Measurements from ENCODE around the gene KLK3. TPM values are rescaled to one million over a fixed set of nuclear protein-coding genes. Genes with fewer than 3 reads are reported as not detected.
A peak's percentile ranks its signal among the peaks of the same experiment; 100 is the strongest.

The KLK3 gene
- total RNA-seq, 1 experiment from 2014 or later, result not detected

DNA sequence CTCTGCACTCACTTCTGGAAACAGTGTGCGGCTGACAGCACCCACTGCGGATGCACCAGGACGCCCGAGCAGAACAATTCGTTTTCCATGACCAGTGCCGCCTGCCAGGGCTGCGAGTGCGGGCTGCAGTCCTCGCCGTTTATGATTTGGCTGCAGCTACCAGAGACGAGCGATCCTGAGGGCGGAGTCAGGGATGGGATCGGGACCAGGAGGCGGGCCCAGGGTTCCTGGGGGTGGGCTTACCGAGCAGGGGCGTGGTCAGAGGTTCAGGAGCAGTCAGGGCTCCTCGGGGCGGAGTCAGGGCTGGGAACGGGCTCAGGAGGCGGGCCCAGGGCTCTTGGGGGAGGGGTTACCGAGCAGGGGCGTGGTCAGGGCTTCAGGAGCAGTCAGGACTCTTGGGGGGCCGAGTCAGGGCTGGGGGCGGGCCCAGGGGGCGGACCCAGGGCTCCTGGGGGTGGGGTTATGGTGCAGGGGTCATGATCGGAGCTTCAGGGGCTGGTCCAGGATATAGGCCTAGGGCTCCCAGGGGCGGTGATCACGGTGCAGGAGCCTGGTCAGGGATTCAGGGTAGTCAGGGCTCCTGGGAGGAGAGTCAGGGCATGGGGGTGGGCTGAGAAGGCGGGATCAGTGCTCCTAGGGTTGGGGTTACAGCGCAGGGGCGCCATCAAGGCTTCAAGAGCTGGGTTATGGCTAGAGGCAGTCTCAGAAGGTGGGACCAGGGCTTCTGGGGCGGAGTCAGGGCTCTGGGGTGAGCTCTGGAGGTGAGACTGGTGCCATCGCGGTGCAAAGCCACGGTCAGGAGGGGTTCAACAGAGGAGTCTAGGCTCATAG lies 54.7 kb downstream of the KLK3 start:
- intact Hi-C loops (cut with micrococcal nuclease), result no loop called here
- Mint-ChIP-seq H3K4me3 (ENCODE audit: unreplicated experiment) (no peak overlapping the region), H3K4me1 (ENCODE audit: insufficient read depth, unreplicated experiment) (no peaks in the 10 kb centered on the region), H3K9me3 (ENCODE audit: unreplicated experiment) (no peaks in the 10 kb centered on the region), H3K27me3 (ENCODE audit: insufficient read depth, unreplicated experiment) (peaks cover 24% of the 10 kb centered on the region), H3K27ac (ENCODE audit: low read depth, unreplicated experiment) (no peak overlapping the region), H3K36me3 (ENCODE audit: insufficient read depth, unreplicated experiment) (no peaks in the 10 kb centered on the region)
- ChIA-PET POLR2A (interaction anchor here (0.7 kb wide), 1 partner anchor 108 kb away, joined by 3 read pairs; no protein-coding TSS in a partner anchor), CTCF (interaction anchor here (0.5 to 2.4 kb wide), 3 partner anchors 12 to 111 kb away, joined by 3 to 7 read pairs (median 7); no protein-coding TSS in a partner anchor)
- TF ChIP-seq, protein P1, sequence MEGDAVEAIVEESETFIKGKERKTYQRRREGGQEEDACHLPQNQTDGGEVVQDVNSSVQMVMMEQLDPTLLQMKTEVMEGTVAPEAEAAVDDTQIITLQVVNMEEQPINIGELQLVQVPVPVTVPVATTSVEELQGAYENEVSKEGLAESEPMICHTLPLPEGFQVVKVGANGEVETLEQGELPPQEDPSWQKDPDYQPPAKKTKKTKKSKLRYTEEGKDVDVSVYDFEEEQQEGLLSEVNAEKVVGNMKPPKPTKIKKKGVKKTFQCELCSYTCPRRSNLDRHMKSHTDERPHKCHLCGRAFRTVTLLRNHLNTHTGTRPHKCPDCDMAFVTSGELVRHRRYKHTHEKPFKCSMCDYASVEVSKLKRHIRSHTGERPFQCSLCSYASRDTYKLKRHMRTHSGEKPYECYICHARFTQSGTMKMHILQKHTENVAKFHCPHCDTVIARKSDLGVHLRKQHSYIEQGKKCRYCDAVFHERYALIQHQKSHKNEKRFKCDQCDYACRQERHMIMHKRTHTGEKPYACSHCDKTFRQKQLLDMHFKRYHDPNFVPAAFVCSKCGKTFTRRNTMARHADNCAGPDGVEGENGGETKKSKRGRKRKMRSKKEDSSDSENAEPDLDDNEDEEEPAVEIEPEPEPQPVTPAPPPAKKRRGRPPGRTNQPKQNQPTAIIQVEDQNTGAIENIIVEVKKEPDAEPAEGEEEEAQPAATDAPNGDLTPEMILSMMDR (IDR thresholded peaks at IDR 0.05; ENCODE audit: unreplicated experiment), result no peak
- BruUV-seq (replicated peaks), result no TSS peak
- DNase-seq (ENCODE audit: unreplicated experiment), result peak; percentile 29

Other genes with a start within 250 kb of the KLK3 start
- gene SYT3, start 215.0 kb upstream of the KLK3 start, total RNA-seq (2022), result not detected in 2 replicates
- gene C19orf81, start 205.5 kb upstream of the KLK3 start, total RNA-seq (2022), result not detected in 2 replicates
- gene SHANK1, start 135.1 kb upstream of the KLK3 start, total RNA-seq (2022), result 0.10 and 0.44 TPM in 2 replicates
- gene CLEC11A, start 131.6 kb upstream of the KLK3 start, total RNA-seq (2022), result 2.4 and 2.8 TPM in 2 replicates
- not detected in 2 replicates for gene GPR32, start 84.5 kb upstream of the KLK3 start, total RNA-seq (2022)
- not detected in 2 replicates for gene ACP4, start 64.5 kb upstream of the KLK3 start, total RNA-seq (2022)
- gene KLK1, start 31.1 kb upstream of the KLK3 start, total RNA-seq (2022), result 0.84 and 0.88 TPM in 2 replicates
- gene KLK15, start 21.3 kb upstream of the KLK3 start, total RNA-seq (2022), result not detected in 2 replicates
- not detected in 2 replicates for gene KLK2, start 18.5 kb downstream of the KLK3 start, total RNA-seq (2022)
- gene KLK4, start 56.5 kb downstream of the KLK3 start, total RNA-seq (2022), result not detected in 2 replicates
- 0.19 TPM in 1 of 2 replicates, not detected in the other for gene KLK5, start 98.1 kb downstream of the KLK3 start, total RNA-seq (2022)
- not detected in 2 replicates for gene KLK6, start 114.7 kb downstream of the KLK3 start, total RNA-seq (2022)
- not detected in 2 replicates for gene KLK7, start 129.0 kb downstream of the KLK3 start, total RNA-seq (2022)
- gene KLK8, start 146.7 kb downstream of the KLK3 start, total RNA-seq (2022), result not detected in 2 replicates
- not detected in 2 replicates for gene KLK10, start 164.8 kb downstream of the KLK3 start, total RNA-seq (2022)
- gene KLK11, start 171.7 kb downstream of the KLK3 start, total RNA-seq (2022), result not detected in 2 replicates
- gene KLK12, start 180.1 kb downstream of the KLK3 start, total RNA-seq (2022), result not detected in 2 replicates
- gene KLK13, start 210.2 kb downstream of the KLK3 start, total RNA-seq (2022), result not detected in 2 replicates
- gene KLK14, start 228.0 kb downstream of the KLK3 start, total RNA-seq (2022), result 0.30 TPM in 1 of 2 replicates, not detected in the other